ENCODE data around the gene RPTOR. TPM values are rescaled to one million over a fixed set of nuclear protein-coding genes. Genes with fewer than 3 reads are reported as not detected.

The RPTOR gene
- polyA plus RNA-seq, 5 donors, result 13.5 to 23.7 (median 15.7) TPM

GRCh38 chr17:80779961-80780380, 235.3 kb downstream of the RPTOR start:
- DNase-seq, result peak; percentile 87 to 92

DNA sequence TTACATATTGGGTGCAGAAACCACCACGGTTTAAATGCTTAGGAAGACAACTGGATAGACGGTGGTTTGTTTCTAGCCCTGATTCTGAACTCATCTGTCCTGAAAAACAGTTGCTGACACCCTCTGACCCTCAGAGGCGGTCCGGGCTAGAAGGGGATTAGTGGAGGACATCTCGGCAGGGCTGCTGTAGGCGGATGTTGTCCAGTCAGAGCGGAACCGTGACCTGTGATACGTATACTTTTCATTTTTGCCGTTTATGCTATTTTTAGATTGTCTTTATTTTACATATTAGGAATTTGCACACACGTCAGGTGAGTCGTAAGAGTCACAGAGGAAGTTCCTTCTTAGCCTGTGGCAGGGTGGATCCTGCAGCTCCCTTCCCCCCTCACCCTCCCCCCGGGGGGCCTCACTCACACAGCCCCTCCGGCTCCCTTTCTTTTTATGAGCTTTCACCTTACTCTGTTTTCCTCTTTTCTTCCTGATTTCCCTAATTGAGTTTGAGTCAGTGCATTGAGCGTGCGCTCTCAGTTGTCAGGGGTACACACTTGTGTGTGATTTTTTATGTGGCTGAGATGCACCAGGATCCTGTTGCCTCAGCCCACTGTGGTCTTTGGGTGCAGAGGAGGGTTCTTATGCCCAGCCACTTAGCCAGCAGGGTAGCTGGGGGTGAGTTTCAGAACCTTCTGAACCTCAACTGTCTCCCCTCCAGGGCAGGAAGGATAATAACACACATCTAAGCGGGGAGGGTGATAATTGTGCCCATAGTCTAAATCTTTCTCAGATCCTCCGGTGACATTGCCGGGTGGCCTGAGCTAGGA, 236.0 kb downstream of the RPTOR start:
- no peak for DNase-seq

DNA sequence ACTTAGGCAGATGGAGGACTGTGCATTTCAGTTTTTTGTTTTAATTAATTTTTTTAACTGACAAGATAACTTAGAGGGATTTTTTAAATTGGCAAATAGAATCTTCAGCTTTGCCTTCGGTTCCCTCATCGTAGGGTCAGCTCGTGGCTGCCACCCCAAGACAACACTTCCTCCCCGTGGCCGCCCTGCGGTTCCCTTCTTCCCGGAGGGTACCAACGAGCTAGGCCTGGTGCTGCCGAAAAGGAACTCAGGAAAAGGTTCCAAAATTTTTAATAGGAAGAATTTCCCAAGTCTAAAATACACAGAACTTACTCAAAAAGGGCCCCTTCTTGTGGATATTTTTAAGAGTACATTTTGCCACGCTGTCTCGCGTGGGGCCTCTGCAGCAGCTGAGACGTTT, 236.6 kb downstream of the RPTOR start:
- DNase-seq, result no peak

- DNase-seq, result no peak
These were observed 237.2 kb downstream of the RPTOR start for GRCh38 chr17:80781807-80782277.

- DNase-seq, result no peak
These were observed 238.1 kb downstream of the RPTOR start for GRCh38 chr17:80782536-80783427.

DNA sequence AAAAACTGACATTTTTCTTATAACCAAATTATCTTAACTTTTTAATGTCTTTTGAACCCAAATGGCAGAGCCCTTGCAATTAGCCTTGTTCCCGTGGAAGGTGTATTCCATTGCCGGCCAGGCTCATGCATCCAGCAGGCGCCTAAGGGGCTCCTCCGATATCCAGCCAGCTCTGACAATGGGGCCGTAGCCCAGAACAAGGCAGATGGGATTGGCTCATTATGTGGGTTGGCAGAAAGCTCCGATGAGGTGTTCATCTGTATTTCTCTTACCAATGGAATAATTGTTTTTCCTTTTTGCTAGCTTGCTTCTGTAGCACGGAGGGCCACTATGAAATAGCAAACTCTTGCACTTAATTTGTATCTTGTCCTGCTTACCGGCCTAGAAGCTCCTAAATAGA, 238.8 kb downstream of the RPTOR start:
- DNase-seq, result no peak

DNA sequence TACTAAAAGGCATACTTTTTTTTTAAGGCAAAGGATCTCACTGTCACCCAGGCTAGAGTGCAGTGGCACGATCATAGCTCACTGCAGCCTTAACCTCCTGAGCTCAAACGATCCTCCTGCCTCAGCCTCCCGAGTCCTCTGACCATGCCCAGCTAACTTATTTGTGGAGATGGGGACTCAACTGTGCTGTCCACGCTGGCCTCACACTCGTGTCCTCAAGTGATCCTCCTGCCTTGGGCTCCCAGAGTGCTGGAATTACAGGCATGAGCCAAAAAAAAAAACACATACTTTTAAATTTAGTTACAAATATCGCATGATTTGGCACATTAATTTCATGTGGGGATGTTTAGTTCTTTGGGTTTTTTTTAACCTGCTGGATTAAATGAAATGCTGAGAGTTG, 239.3 kb downstream of the RPTOR start:
- DNase-seq, result no peak

DNA sequence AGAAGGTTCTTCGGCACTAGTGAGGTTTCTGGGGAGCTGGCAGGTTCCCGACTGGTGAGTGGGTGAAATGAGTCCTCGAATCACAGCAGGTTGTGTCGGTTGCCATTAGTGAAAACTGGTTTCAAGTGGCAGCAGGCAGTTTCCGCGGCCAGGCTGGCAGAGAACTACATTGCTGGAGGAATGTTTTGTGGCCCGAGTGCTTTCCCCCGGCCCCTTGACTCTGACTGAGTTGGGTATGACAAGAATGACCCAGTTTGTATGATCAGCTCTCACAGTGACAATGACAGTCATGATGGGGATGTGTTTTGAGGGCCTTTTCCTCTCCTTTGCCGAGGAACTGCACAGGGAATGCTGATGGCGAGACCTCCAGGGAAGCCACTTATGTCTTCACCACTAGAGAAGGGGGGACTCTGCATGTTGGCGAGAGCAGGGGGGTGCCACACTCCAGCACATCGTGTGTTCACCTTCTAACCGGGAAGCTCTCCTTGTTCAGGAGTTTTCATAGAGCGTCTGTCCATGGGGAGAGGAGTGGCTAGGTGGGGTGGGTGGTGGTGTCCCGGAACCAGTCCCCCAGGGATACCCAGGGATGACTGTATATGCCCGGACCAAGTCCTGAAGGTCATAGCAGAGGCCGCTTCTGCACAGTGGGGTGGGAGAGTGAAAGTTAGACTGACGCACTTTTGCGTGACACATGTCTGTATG, 241.0 kb downstream of the RPTOR start:
- DNase-seq, result no peak

- DNase-seq, result no peak
These were observed 241.8 kb downstream of the RPTOR start for GRCh38 chr17:80786470-80786869.

GRCh38 chr17:80786887-80787286, 242.2 kb downstream of the RPTOR start:
- DNase-seq, result no peak

GRCh38 chr17:80787881-80788280, 243.2 kb downstream of the RPTOR start:
- no peak for DNase-seq

DNA sequence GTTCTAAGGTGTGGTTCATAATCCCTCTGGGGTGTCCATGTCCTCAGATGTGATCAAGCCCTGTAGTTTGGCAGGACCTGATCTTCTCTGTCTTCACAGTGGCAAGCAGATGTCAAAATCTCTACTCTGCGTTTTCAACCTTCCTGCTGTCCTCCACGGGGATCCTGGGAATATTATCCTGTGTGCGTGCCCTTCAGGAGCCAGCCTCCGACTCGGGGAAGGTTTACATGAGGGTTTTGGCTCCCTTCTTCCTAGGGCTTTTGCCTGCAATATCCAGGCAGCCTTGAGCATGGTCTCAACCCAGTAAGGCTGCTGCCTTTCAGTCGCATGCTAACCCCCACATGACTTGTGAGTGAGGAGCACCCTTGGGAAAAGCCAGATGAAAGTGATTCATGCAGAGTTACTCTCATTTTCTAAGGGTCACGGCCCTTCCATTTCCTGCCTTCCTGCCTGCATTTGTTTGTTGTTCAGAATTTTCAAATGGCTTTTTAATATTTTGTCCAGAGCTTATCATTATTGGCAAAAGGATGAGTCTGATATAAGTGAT, 244.8 kb downstream of the RPTOR start:
- no peak for DNase-seq

GRCh38 chr17:80790021-80790765, 245.6 kb downstream of the RPTOR start:
- DNase-seq, result no peak

DNA sequence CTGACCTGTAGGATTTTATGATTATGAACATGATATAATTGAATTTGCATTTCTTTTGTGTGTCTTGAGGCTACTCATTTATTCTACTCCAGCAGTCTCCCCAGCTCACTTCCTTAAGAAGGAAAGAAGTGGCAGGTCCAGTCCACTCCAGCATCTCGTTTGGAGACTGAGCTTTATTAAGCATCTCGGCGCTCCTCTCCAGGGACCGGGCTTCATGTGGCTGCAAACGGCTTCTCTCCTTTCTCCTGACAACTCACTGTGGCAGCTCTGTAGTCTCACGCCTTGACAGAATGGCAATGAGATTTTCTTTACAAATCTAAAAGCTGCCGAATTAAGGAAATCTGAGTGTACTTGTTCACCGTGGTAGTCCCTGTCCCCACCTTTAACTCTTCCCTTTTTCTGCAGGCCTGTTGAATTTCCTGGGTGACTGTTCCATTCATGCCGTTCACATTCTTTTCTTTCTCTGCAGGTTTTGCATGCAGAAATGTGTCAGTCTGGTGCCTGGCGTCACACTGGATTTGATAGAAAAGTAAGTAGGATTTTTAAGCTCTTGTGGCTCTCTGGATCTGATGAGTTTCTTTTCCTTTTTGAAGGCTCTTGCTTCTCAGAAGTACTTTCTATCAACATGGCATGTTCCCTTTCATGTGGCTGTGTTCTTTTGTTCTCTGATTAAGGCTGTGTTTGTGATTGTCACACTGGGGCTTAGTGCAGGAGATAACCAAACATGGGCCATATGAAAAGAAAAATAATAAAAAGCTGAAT, 246.5 kb downstream of the RPTOR start:
- DNase-seq, result no peak

DNA sequence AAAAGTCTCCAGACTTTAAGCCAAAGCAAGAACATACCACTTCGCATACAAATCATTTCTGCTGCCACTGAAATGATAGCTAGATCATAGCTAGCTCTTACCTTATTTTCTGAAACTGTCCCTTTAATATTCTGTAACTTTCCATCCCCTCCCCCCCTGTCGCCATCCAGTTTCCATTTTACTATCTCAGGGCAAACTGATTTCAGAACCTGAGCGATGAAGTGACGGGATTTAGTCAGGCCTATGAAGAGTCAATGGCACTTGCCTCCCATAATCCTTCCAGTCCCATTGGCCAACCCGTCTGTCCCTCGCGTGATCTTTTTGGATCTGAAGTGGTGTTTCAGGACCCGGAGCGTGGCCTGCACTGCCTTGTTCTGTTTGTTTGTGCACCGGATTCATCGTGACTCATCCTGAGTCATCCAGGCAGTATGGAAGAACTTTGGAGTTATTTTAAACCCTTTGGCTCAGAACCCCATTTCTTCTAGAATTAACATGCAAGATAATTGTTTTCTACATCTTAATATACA, 247.2 kb downstream of the RPTOR start:
- DNase-seq, result no peak

DNA sequence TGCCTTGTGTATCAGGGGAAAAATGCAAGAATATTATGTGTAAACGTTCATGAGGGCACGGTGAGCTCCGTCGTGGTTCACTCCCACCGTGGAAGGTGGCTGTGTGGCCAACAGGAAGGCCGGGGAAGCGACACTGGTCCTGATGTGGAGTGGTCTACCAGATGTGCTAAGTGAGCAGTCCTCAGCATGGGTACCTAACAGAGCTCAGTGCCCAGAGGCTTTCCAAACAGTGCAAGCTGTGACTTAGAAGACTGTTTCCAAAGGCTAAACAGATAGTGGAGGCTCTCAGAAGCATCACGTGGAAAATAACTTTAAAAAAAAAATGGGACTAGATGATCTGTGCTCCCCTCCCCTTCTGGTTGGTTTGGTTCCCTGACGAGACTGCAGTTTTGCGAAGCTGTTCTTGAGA, 247.7 kb downstream of the RPTOR start:
- no peak for DNase-seq

- no peak for DNase-seq
These were observed 248.8 kb downstream of the RPTOR start for GRCh38 chr17:80793421-80793820.

- DNase-seq, result no peak
These were observed 249.2 kb downstream of the RPTOR start for GRCh38 chr17:80793851-80794267.

- no peak for DNase-seq
These were observed 249.8 kb downstream of the RPTOR start for GRCh38 chr17:80794281-80795089.
